ENCODE data around the gene TTR. TPM values are rescaled to one million over a fixed set of nuclear protein-coding genes. Genes with fewer than 3 reads are reported as not detected.

The TTR gene
- total RNA-seq, 1 donor from 2014 or later = not detected

Other genes starting within 250 kb of the TTR start
- gene DSG4, start 215.1 kb upstream of the TTR start, total RNA-seq = not detected in 2 replicates
- not detected in 2 replicates for gene DSG3, start 144.1 kb upstream of the TTR start, total RNA-seq
- 1.2 and 1.3 TPM in 2 replicates for gene DSG2, start 93.7 kb upstream of the TTR start, total RNA-seq
- 2.1 TPM in 2 replicates for gene B4GALT6, start 92.7 kb downstream of the TTR start, total RNA-seq
- 0.20 TPM in 1 of 2 replicates, not detected in the other for gene SLC25A52, start 169.0 kb downstream of the TTR start, total RNA-seq